ENCODE measurements around the gene C1orf159. TPM values are rescaled to one million over a fixed set of nuclear protein-coding genes. Genes with fewer than 3 reads are reported as not detected.
A peak's percentile ranks its signal among the peaks of the same experiment; 100 is the strongest.

C1orf159 gene
- total and polyA plus RNA-seq, 10 of the 15 experiments (the other 5 are each of a cell fraction or from before 2014, with no cell fraction given): 0.11 to 23.4 (median 8.0) TPM

GRCh38 chr1:1094981-1095380 is 20.9 kb downstream of the C1orf159 start:
- ChIA-PET CTCF (no interaction called here), RAD21 (ENCODE audit: unreplicated experiment) (no interaction called here), POLR2A (no interaction called here), SMC1A (ENCODE audit: uncharacterized antibody, unreplicated experiment) (no interaction called here)
- H4K20me1 ChIP-seq (ENCODE audit: control insufficient read depth, insufficient read depth): no peaks in the 10 kb centered on the region
- DNase-seq (ENCODE audit: low read depth, low spot score) (no peak), FAIRE-seq (no peak), ATAC-seq (no peak)
- H3K9ac ChIP-seq (ENCODE audit: control insufficient read depth, insufficient read depth, low read length): no peak overlapping the region
- H3K9me3 ChIP-seq (replicated peaks; ENCODE audit: control insufficient read depth, insufficient read depth, low read length): no peaks in the 10 kb centered on the region; the same call in 2 of the 3 replicates
- no peaks in the 10 kb centered on the region for H3K27me3 ChIP-seq (replicated peaks in 1 of 2; ENCODE audit: control insufficient read depth in 2 of 2, insufficient read depth in 2 of 2, low read length in 1 of 2)
- TF ChIP-seq SMC3 (IDR thresholded peaks at IDR 0.05; ENCODE audit: borderline replicate concordance, low read length): no peak
- in situ Hi-C loops (cut with MboI) (no loop called here), intact Hi-C loops (cut with micrococcal nuclease; ENCODE audit: unreplicated experiment) (no loop called here)
- no peaks in the 10 kb centered on the region for H3K36me3 ChIP-seq (ENCODE audit: control insufficient read depth in 2 of 2, insufficient read depth in 2 of 2, low read length in 1 of 2)
- no peak overlapping the region for H3K27ac ChIP-seq (ENCODE audit: control insufficient read depth, insufficient read depth)
- TSS peak; percentile 23 for BruUV-seq (replicated peaks)
- no peak overlapping the region for H2AFZ ChIP-seq (ENCODE audit: control insufficient read depth, low read depth, low read length)
- no peak overlapping the region for H3K4me2 ChIP-seq (ENCODE audit: control insufficient read depth, insufficient read depth)
- no peak overlapping the region for H3K4me3 ChIP-seq
- H3K4me1 ChIP-seq (ENCODE audit: control insufficient read depth, insufficient read depth, low read length): peaks cover 7% of the 10 kb centered on the region; the same call in 1 of the 2 replicates
- 82% methylated on average over 7 of the region's 7 CpGs for WGBS (ENCODE audit: insufficient coverage, insufficient replicate concordance, low lambda C conversion rate, missing lambda C conversion rate)
- H3K79me2 ChIP-seq (ENCODE audit: control insufficient read depth, insufficient read depth, low read length): no peaks in the 10 kb centered on the region

GRCh38 chr1:1093610-1093943 is 22.3 kb downstream of the C1orf159 start:
- Histone ChIP-seq H3K4me1 (ENCODE audit: control insufficient read depth, insufficient read depth, low read length) (peaks cover 7% of the 10 kb centered on the region; the same call in 1 of the 2 replicates), H3K4me3 (no peak overlapping the region), H3K36me3 (ENCODE audit: control insufficient read depth in 2 of 2, insufficient read depth in 2 of 2, low read length in 1 of 2) (no peaks in the 10 kb centered on the region), H3K27ac (ENCODE audit: control insufficient read depth, insufficient read depth) (no peak overlapping the region), H4K20me1 (ENCODE audit: control insufficient read depth, insufficient read depth) (no peaks in the 10 kb centered on the region), H3K9ac (ENCODE audit: control insufficient read depth, insufficient read depth, low read length) (no peak overlapping the region), H3K9me3 (replicated peaks; ENCODE audit: control insufficient read depth, insufficient read depth, low read length) (no peaks in the 10 kb centered on the region), H3K27me3 (replicated peaks in 1 of 2; ENCODE audit: control insufficient read depth in 2 of 2, insufficient read depth in 2 of 2, low read length in 1 of 2) (no peaks in the 10 kb centered on the region), H3K4me2 (ENCODE audit: control insufficient read depth, insufficient read depth) (no peak overlapping the region), H3K79me2 (ENCODE audit: control insufficient read depth, insufficient read depth, low read length) (no peaks in the 10 kb centered on the region), H2AFZ (ENCODE audit: control insufficient read depth, low read depth, low read length) (no peak overlapping the region)
- CTCF ChIA-PET: no interaction called here
- DNase-seq (ENCODE audit: low read depth, low spot score): no peak
- TF ChIP-seq SREBF2 (IDR thresholded peaks at IDR 0.05; ENCODE audit: low read length) (no peak), MXI1 (IDR thresholded peaks at IDR 0.05; ENCODE audit: low read depth, low read length) (no peak), PAX5 (IDR thresholded peaks at IDR 0.05; ENCODE audit: borderline replicate concordance, low read depth, low read length) (no peak), FOXK2 (IDR thresholded peaks at IDR 0.05) (no peak), HDAC6 (IDR thresholded peaks at IDR 0.05; ENCODE audit: unreplicated experiment) (no peak), ATF2 (IDR thresholded peaks at IDR 0.05; ENCODE audit: low read length) (no peak), ZBTB40 (IDR thresholded peaks at IDR 0.05; ENCODE audit: borderline replicate concordance) (no peak), POU2F2 (IDR thresholded peaks at IDR 0.05; ENCODE audit: borderline replicate concordance, low read depth, low read length) (no peak), SIX5 (IDR thresholded peaks at IDR 0.05; ENCODE audit: low read depth, low read length, severe bottlenecking) (no peak), TAF1 (IDR thresholded peaks at IDR 0.05; ENCODE audit: borderline replicate concordance, low read depth, low read length) (no peak)
- in situ Hi-C loops (cut with MboI): no loop called here
- WGBS (ENCODE audit: insufficient coverage, insufficient replicate concordance, low lambda C conversion rate, missing lambda C conversion rate): 86% methylated on average over 10 of the region's 10 CpGs
- BruUV-seq (replicated peaks): no TSS peak
- POLR2A ChIA-PET: no interaction called here
- no peak for ATAC-seq
- SMC1A ChIA-PET (ENCODE audit: uncharacterized antibody, unreplicated experiment): no interaction called here
- no peak for FAIRE-seq
- RAD21 ChIA-PET (ENCODE audit: unreplicated experiment): no interaction called here
- intact Hi-C loops (cut with micrococcal nuclease; ENCODE audit: unreplicated experiment): no loop called here

Measured in GM12878 (cell line).